Esophagus muscularis mucosa (tissue), 4 donors: ENCODE data around the gene DDX46. TPM values are rescaled to one million over a fixed set of nuclear protein-coding genes. Genes with fewer than 3 reads are reported as not detected.

Source experiments
- DNase-seq: peaks from one replicate; pipeline ENCODE4 v3.0.0-alpha.2; 2017; ENCODE audit errors: extremely low spot score
- H3K27ac ChIP-seq, 4 donors: fragments of 200-600 bp; sonication (generic); replicated peaks in 1 of 4; 1 replicate in 3 of 4; 2 replicates in 1 of 4; pipeline ENCODE4 v1.5.1; 2016 to 2019; ENCODE audit warnings: mild to moderate bottlenecking in 1 of 4
- H3K27me3 ChIP-seq, 4 donors: fragments of 200-600 bp; sonication (generic); one replicate each; pipeline versions ENCODE4 v1.5.1 to v1.6.0; 2016 to 2019
- H3K36me3 ChIP-seq, 4 donors: fragments of 200-600 bp; sonication (generic); one replicate each; pipeline ENCODE4 v1.5.1; 2016 to 2019
- H3K4me1 ChIP-seq, 4 donors: fragments of 200-600 bp; sonication (generic); one replicate each; pipeline ENCODE4 v1.5.1; 2016 to 2019
- H3K4me3 ChIP-seq, 4 donors: fragments of 200-600 bp; sonication (generic); 1 replicate in 2 of 4; 2 replicates in 2 of 4; pipeline ENCODE4 v1.5.1; 2016 to 2019; ENCODE audit warnings: mild to moderate bottlenecking in 4 of 4, moderate library complexity in 1 of 4
- H3K9me3 ChIP-seq, 4 donors: fragments of 200-600 bp; sonication (generic); 1 replicate in 3 of 4; 2 replicates in 1 of 4; pipeline ENCODE4 v1.5.1; 2016 to 2019
- CTCF ChIP-seq, 3 experiments: fragments of 200-600 bp in 2 of 3; fragments of 450-650 bp in 1 of 3; sonication (generic) in 2 of 3; IDR thresholded peaks; one replicate each; pipeline ENCODE4 v1.5.1; 2017 to 2019; ENCODE audit warnings: antibody characterized with exemption in 3 of 3, mild to moderate bottlenecking in 2 of 3, moderate library complexity in 1 of 3
- EP300 ChIP-seq: sonication (generic); formaldehyde crosslinking; IDR thresholded peaks from one replicate; pipeline ENCODE4 v1.6.1; 2017; ENCODE audit warnings: antibody characterized with exemption
- POLR2A ChIP-seq: fragments of 450-650 bp; IDR thresholded peaks from one replicate; pipeline ENCODE4 v1.6.1; 2017; ENCODE audit warnings: antibody characterized with exemption, moderate library complexity, mild to moderate bottlenecking, low read depth
- POLR2AphosphoS5 ChIP-seq, 2 donors: sonication (generic); formaldehyde crosslinking; IDR thresholded peaks; one replicate each; pipeline ENCODE4 v1.6.1; 2017; ENCODE audit warnings: antibody characterized with exemption in 2 of 2
- WGBS: methylation state at CpG from one replicate; pipeline ENCODE4 v1.1.5; 2018; 5-methylcytosine and 5-hydroxymethylcytosine counted together
- intact Hi-C: fragments of 100-400 bp; cut with DNase I; formaldehyde crosslinking; loops from one replicate; pipeline ENCODE4 v1.15.1; 2023
- total RNA-seq, 4 donors: library from RNA; depleted of rRNA; stranded (reverse); fragments of >200 nt; gene quantifications; one replicate each; pipeline versions ENCODE4 v1.1.0 to v1.2.1, GENCODE V29; 2016

The DDX46 gene
- total RNA-seq, 4 donors from 2014 or later = 29.2 to 33.2 (median 30.5) TPM

GRCh38 chr5:134724872-134725271 lies 33.7 kb upstream of the DDX46 start:
- no peak overlapping the region for H3K4me3 ChIP-seq
- no peak overlapping the region for H3K27ac ChIP-seq
- intact Hi-C loops = loop anchor here (10.0 kb wide), 1 partner anchor 50 kb away; no protein-coding TSS in a partner anchor
- TF ChIP-seq CTCF (IDR thresholded peaks at IDR 0.05) (no peak), EP300 (no peak), POLR2AphosphoS5 (IDR thresholded peaks at IDR 0.05) (no peak), POLR2A (no peak)
- no peaks in the 10 kb centered on the region for H3K9me3 ChIP-seq
- H3K4me1 ChIP-seq = no peaks in the 10 kb centered on the region
- no peaks in the 10 kb centered on the region for H3K27me3 ChIP-seq
- DNase-seq = no peak
- peaks cover 35 to 61% (median 58%) of the 10 kb centered on the region in 4 donors for H3K36me3 ChIP-seq
- WGBS = 92% methylated on average over 1 of the region's 1 CpG

GRCh38 chr5:134732819-134733218 lies 25.8 kb upstream of the DDX46 start:
- DNase-seq = no peak
- intact Hi-C loops = no loop called here

GRCh38 chr5:134735243-134735642 lies 23.3 kb upstream of the DDX46 start:
- Histone ChIP-seq H3K4me3 (no peak overlapping the region), H3K9me3 (no peaks in the 10 kb centered on the region), H3K27ac (no peak overlapping the region), H3K36me3 (no peaks in the 10 kb centered on the region), H3K27me3 (no peaks in the 10 kb centered on the region), H3K4me1 (peaks cover 12 to 20% (median 19%) of the 10 kb centered on the region in 4 donors)
- no peak for DNase-seq
- no peak for TF ChIP-seq CTCF (IDR thresholded peaks at IDR 0.05)
- no peak for TF ChIP-seq POLR2AphosphoS5 (IDR thresholded peaks at IDR 0.05)
- 78% methylated on average over 4 of the region's 4 CpGs for WGBS
- intact Hi-C loops = no loop called here

More at GRCh38 chr5:134732819-134733218, 25.8 kb upstream of the DDX46 start:
- H3K36me3 ChIP-seq = no peaks in the 10 kb centered on the region
- H3K4me1 ChIP-seq = peaks cover 0 to 8% (median 5%) of the 10 kb centered on the region in 4 donors
- TF ChIP-seq POLR2A (no peak), EP300 (no peak), CTCF (IDR thresholded peaks at IDR 0.05) (no peak)
- H3K27ac ChIP-seq = no peak overlapping the region
- H3K4me3 ChIP-seq = no peak overlapping the region
- no peaks in the 10 kb centered on the region for H3K9me3 ChIP-seq
- WGBS = 73% methylated on average over 3 of the region's 3 CpGs
- H3K27me3 ChIP-seq = no peaks in the 10 kb centered on the region

- no peaks in the 10 kb centered on the region for H3K9me3 ChIP-seq
- WGBS = 63% methylated on average over 2 of the region's 2 CpGs
- peaks cover 0 to 3% (median 0%) of the 10 kb centered on the region in 4 donors for H3K36me3 ChIP-seq
- peaks cover 16 to 31% (median 29%) of the 10 kb centered on the region in 4 donors for H3K4me1 ChIP-seq
- intact Hi-C loops = no loop called here
- no peak overlapping the region for H3K27ac ChIP-seq
- TF ChIP-seq POLR2A (no peak), EP300 (no peak), CTCF (IDR thresholded peaks at IDR 0.05) (no peak), POLR2AphosphoS5 (IDR thresholded peaks at IDR 0.05) (no peak)
- no peak overlapping the region for H3K4me3 ChIP-seq
- no peak for DNase-seq
- no peaks in the 10 kb centered on the region for H3K27me3 ChIP-seq
Measured at GRCh38 chr5:134736173-134736812, 22.3 kb upstream of the DDX46 start.
